Stimulated activated CD4-positive, alpha-beta T cell treated with anti-CD3 and anti-CD28 coated beads, TNF-alpha, amount 100 ng/mL, for 48 hours (primary cell): ENCODE data around the gene RASL11A.
"Not testable (repeated sequence)": the region's sequence is repeated elsewhere in the genome, so short reads cannot be mapped to it uniquely, and the experiment has no call there.

Experiments used
- DNase-seq, 3 donors: peaks; one replicate each; pipeline ENCODE4 v3.0.0-alpha.2; 2020; ENCODE audit warnings: low read depth in 3 of 3

Gene RASL11A

GRCh38 chr13:27270594-27271520 lies at the start of gene RASL11A:
TSS of gene RASL11A (plus strand) at chr13:27270830. CDS start at chr13:27270945, 115 bp downstream.
- DNase-seq, result peak in 2 of 3 donors; percentile 43 to 69

GRCh38 chr13:27222100-27222499 lies 48.5 kb upstream of the RASL11A start:
- DNase-seq, result not testable (repeated sequence)

- DNase-seq, result no peak
Observed at GRCh38 chr13:27226991-27227390, 43.6 kb upstream of the RASL11A start.

GRCh38 chr13:27228131-27228530 lies 42.5 kb upstream of the RASL11A start:
- DNase-seq, result no peak

- no peak for DNase-seq
Observed at GRCh38 chr13:27229642-27230041, 41.0 kb upstream of the RASL11A start.

- no peak for DNase-seq
Observed at GRCh38 chr13:27233964-27234363, 36.7 kb upstream of the RASL11A start.

GRCh38 chr13:27236478-27236877 lies 34.2 kb upstream of the RASL11A start:
- DNase-seq, result no peak

GRCh38 chr13:27242702-27243101 lies 27.9 kb upstream of the RASL11A start:
- DNase-seq, result no peak

- no peak for DNase-seq
Observed at GRCh38 chr13:27245610-27246009, 25.0 kb upstream of the RASL11A start.

- no peak for DNase-seq
Observed at GRCh38 chr13:27250833-27251165, 19.8 kb upstream of the RASL11A start.

GRCh38 chr13:27251166-27252091 lies 19.2 kb upstream of the RASL11A start, which contains the start of gene RPL21:
TSS of gene RPL21 (plus strand) at chr13:27251558. CDS start at chr13:27253777, 2,219 bp downstream.
- peak; percentile 79 to 82 (median 80) for DNase-seq

- DNase-seq, result no peak
Observed at GRCh38 chr13:27252467-27252866, 18.2 kb upstream of the RASL11A start.

GRCh38 chr13:27257233-27257568 lies 13.4 kb upstream of the RASL11A start:
- DNase-seq, result no peak

GRCh38 chr13:27257648-27258253 lies 12.9 kb upstream of the RASL11A start:
- DNase-seq, result no peak

GRCh38 chr13:27258637-27259386 lies 11.8 kb upstream of the RASL11A start:
- no peak for DNase-seq

GRCh38 chr13:27259831-27260230 lies 10.8 kb upstream of the RASL11A start:
- no peak for DNase-seq

GRCh38 chr13:27261396-27261795 lies 9.2 kb upstream of the RASL11A start:
- DNase-seq, result no peak

GRCh38 chr13:27263438-27263837 lies 7.2 kb upstream of the RASL11A start:
- DNase-seq, result no peak

GRCh38 chr13:27264181-27264580 lies 6.4 kb upstream of the RASL11A start:
- DNase-seq, result no peak

- DNase-seq, result no peak
Observed at GRCh38 chr13:27264648-27265047, 6.0 kb upstream of the RASL11A start.

- no peak for DNase-seq
Observed at GRCh38 chr13:27266917-27267316, 3.7 kb upstream of the RASL11A start.
